ENCODE results near the gene DSE.

DSE gene

DNA sequence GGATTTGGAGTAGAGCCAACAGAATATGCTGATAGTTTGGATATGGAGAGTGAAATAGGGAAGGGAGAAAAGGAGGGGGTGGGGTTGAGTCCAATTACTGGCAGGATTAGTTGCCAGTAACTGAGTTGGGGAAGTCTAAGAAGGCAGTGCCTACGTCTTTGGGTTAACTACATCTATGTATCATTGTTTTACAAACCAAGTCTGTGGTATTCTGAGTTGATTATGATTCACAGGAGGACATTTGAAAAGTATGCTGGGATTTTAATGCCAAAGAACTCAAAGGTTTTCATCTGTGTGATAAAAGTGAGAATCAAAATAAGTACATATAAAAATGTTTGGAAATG, 14.7 kb downstream of the DSE start:
- ChIA-PET CTCF (no interaction called here), POLR2A (no interaction called here)
- no peaks in the 10 kb centered on the region for H3K9me3 ChIP-seq (ENCODE audit: control extremely low read depth in 1 of 5, control insufficient read depth in 4 of 5, insufficient read depth in 2 of 5, low read depth in 1 of 5, low read length in 4 of 5)
- H3K4me3 ChIP-seq (ENCODE audit: control insufficient read depth in 1 of 7, extremely low read depth in 1 of 7, insufficient read depth in 4 of 7, low read depth in 2 of 7, low read length in 6 of 7), result no peak overlapping the region
- H3K27ac ChIP-seq (ENCODE audit: insufficient read depth in 1 of 2, low read depth in 1 of 2, low read length in 2 of 2, poor library complexity in 1 of 2, severe bottlenecking in 2 of 2), result no peak overlapping the region
- no peaks in the 10 kb centered on the region for H3K27me3 ChIP-seq (replicated peaks in 2 of 5; ENCODE audit: control insufficient read depth in 4 of 5, insufficient read depth in 5 of 5, low read length in 4 of 5)
- no CpG with 5 or more reads among the region's 1 CpG for WGBS (ENCODE audit: insufficient coverage)
- peaks cover 0 to 2% (median 0%) of the 10 kb centered on the region in 4 experiments for H3K36me3 ChIP-seq (ENCODE audit: control insufficient read depth in 4 of 4, insufficient read depth in 4 of 4, low read length in 3 of 4)
- DNase-seq, result peak in 2 of 3 donors; percentile 53 to 60
- peaks cover 6 to 47% (median 22%) of the 10 kb centered on the region in 4 experiments for H3K4me1 ChIP-seq (ENCODE audit: control extremely low read depth in 1 of 4, control insufficient read depth in 4 of 4, insufficient read depth in 4 of 4, low read length in 3 of 4)

DNA sequence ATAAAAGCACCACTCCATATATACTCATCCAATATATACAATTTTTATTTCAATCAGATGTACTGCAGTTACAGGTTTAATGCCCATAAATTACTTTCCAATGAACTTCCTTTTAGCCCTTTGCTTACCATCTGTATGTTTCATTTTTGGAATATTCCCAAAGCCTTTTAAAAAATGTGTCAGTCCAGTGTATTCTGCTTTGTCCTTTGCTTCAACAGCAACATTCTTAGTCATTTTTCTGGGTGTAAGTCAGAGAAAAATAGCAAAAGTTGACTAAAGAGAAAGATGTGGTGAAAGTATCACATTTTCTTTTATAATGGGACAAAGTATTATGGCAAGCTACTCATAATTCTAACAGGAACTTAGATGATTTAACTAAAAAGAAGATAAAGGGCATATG, 15.2 kb downstream of the DSE start:
- Histone ChIP-seq H3K9me3 (ENCODE audit: control extremely low read depth in 1 of 5, control insufficient read depth in 4 of 5, insufficient read depth in 2 of 5, low read depth in 1 of 5, low read length in 4 of 5) (no peaks in the 10 kb centered on the region), H3K4me1 (ENCODE audit: control extremely low read depth in 1 of 4, control insufficient read depth in 4 of 4, insufficient read depth in 4 of 4, low read length in 3 of 4) (peaks cover 6 to 50% (median 26%) of the 10 kb centered on the region in 4 experiments), H3K36me3 (ENCODE audit: control insufficient read depth in 4 of 4, insufficient read depth in 4 of 4, low read length in 3 of 4) (no peaks in the 10 kb centered on the region), H3K27ac (ENCODE audit: insufficient read depth in 1 of 2, low read depth in 1 of 2, low read length in 2 of 2, poor library complexity in 1 of 2, severe bottlenecking in 2 of 2) (no peak overlapping the region), H3K27me3 (replicated peaks in 2 of 5; ENCODE audit: control insufficient read depth in 4 of 5, insufficient read depth in 5 of 5, low read length in 4 of 5) (no peaks in the 10 kb centered on the region), H3K4me3 (ENCODE audit: control insufficient read depth in 1 of 7, extremely low read depth in 1 of 7, insufficient read depth in 4 of 7, low read depth in 2 of 7, low read length in 6 of 7) (no peak overlapping the region)
- no peak for DNase-seq
- ChIA-PET POLR2A (interaction anchor here (1.4 kb wide), 1 partner anchor 15 kb away, joined by 3 read pairs; the partner anchor contains the start of gene DSE), CTCF (no interaction called here)

DNA sequence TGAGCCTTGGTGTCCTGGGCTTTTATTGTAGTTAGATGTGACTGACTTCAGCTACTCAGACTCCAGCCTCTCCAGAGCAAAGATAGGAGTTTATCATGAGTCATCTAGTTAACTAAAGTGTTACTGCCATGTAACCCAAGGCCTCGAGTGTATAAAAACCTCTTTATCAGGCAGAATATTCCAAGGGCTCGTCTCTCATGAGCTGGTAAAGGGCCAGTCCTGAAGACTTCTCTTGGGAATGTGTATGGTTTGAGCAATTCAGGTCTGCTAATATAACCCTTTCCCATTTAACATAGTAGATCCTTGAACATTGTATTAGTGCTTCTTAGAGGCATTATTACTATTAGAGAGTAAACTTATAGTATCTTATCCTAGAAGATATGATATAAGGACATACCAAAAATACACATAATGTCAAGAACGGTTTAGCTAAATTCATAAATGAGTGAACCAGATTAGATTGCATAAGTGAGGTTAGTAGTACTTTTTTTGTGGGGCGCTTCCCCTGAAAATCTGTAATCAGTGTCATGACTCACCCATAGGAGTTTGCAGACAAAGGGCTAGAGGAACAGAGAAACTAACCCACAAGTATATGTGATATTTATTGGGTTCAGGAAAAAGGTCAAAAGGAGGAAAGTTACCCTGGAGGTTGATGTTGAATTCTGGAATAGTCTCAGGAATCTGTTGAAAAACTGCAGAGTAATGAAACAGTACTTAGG, 16.0 kb downstream of the DSE start:
- H3K27ac ChIP-seq (ENCODE audit: insufficient read depth in 1 of 2, low read depth in 1 of 2, low read length in 2 of 2, poor library complexity in 1 of 2, severe bottlenecking in 2 of 2), result no peak overlapping the region
- ChIA-PET POLR2A (interaction anchor here (0.7 to 1.4 kb wide), 2 partner anchors 14 to 16 kb away, joined by 3 read pairs; partner anchors contain the start of gene DSE), CTCF (interaction anchor here (1.1 kb wide), 1 partner anchor 15 kb away, joined by 3 read pairs; no protein-coding TSS in a partner anchor)
- peak in 2 of 3 donors; percentile 33 to 46 for DNase-seq
- H3K27me3 ChIP-seq (replicated peaks in 2 of 5; ENCODE audit: control insufficient read depth in 4 of 5, insufficient read depth in 5 of 5, low read length in 4 of 5), result no peaks in the 10 kb centered on the region
- peaks cover 6 to 57% (median 30%) of the 10 kb centered on the region in 4 experiments for H3K4me1 ChIP-seq (ENCODE audit: control extremely low read depth in 1 of 4, control insufficient read depth in 4 of 4, insufficient read depth in 4 of 4, low read length in 3 of 4)
- no peaks in the 10 kb centered on the region for H3K36me3 ChIP-seq (ENCODE audit: control insufficient read depth in 4 of 4, insufficient read depth in 4 of 4, low read length in 3 of 4)
- H3K4me3 ChIP-seq (ENCODE audit: control insufficient read depth in 1 of 7, extremely low read depth in 1 of 7, insufficient read depth in 4 of 7, low read depth in 2 of 7, low read length in 6 of 7), result no peak overlapping the region
- no CpG with 5 or more reads among the region's 4 CpGs for WGBS (ENCODE audit: insufficient coverage)
- H3K9me3 ChIP-seq (ENCODE audit: control extremely low read depth in 1 of 5, control insufficient read depth in 4 of 5, insufficient read depth in 2 of 5, low read depth in 1 of 5, low read length in 4 of 5), result no peaks in the 10 kb centered on the region

DNA sequence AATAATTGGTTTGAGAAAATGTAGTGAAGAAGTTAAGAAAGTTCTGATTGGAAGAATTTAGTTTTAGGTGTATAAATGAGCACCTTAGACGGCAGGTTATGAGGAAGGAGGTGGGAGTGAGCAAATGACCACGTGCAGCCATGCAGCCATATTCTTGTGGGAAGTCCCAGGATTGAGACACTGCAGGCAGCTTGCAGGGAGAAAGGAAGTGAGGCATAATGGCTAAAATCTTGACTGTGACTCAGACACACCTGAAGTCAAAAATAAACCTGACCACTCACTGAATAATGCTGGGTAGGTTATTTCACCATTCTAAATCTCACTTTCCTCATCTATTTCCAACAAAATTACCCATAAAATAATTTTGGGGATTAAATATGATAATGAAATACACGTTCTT, 16.6 kb downstream of the DSE start:
- H3K27ac ChIP-seq (ENCODE audit: insufficient read depth in 1 of 2, low read depth in 1 of 2, low read length in 2 of 2, poor library complexity in 1 of 2, severe bottlenecking in 2 of 2), result no peak overlapping the region
- no peaks in the 10 kb centered on the region for H3K9me3 ChIP-seq (ENCODE audit: control extremely low read depth in 1 of 5, control insufficient read depth in 4 of 5, insufficient read depth in 2 of 5, low read depth in 1 of 5, low read length in 4 of 5)
- H3K36me3 ChIP-seq (ENCODE audit: control insufficient read depth in 4 of 4, insufficient read depth in 4 of 4, low read length in 3 of 4), result no peaks in the 10 kb centered on the region
- WGBS (ENCODE audit: insufficient coverage), result 91% methylated on average over 3 of the region's 3 CpGs
- H3K4me1 ChIP-seq (ENCODE audit: control extremely low read depth in 1 of 4, control insufficient read depth in 4 of 4, insufficient read depth in 4 of 4, low read length in 3 of 4), result peaks cover 10 to 64% (median 36%) of the 10 kb centered on the region in 4 experiments
- no peaks in the 10 kb centered on the region for H3K27me3 ChIP-seq (replicated peaks in 2 of 5; ENCODE audit: control insufficient read depth in 4 of 5, insufficient read depth in 5 of 5, low read length in 4 of 5)
- CTCF ChIA-PET, result interaction anchor here (1.1 kb wide), 1 partner anchor 16 kb away, joined by 3 read pairs; no protein-coding TSS in a partner anchor
- no peak overlapping the region for H3K4me3 ChIP-seq (ENCODE audit: control insufficient read depth in 1 of 7, extremely low read depth in 1 of 7, insufficient read depth in 4 of 7, low read depth in 2 of 7, low read length in 6 of 7)
- peak in 2 of 3 donors; percentile 28 to 33 for DNase-seq
- POLR2A ChIA-PET, result interaction anchor here (1.4 kb wide), 1 partner anchor 17 kb away, joined by 3 read pairs; the partner anchor contains the start of gene DSE

DNA sequence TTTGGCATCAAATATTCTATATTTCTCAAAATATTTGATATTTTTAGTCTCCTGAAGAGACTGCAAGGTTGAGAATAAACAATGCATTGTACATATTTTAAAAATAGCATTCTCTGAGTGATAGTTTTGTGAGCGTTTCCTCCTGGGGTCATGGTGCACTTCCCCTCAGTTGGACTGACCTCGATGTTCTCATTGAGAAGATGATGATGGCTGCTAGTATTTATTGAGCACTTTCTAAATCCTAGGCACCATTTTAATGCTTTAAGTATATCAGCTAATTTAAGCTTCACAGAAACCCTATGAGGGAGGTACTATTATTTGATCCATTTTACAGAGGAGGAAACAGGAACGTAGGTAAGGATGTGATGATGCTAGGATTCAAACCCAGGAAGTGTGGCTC, 18.2 kb downstream of the DSE start:
- WGBS (ENCODE audit: insufficient coverage), result 33% methylated on average over 1 of the region's 3 CpGs
- Histone ChIP-seq H3K27ac (ENCODE audit: insufficient read depth in 1 of 2, low read depth in 1 of 2, low read length in 2 of 2, poor library complexity in 1 of 2, severe bottlenecking in 2 of 2) (no peak overlapping the region), H3K27me3 (replicated peaks in 2 of 5; ENCODE audit: control insufficient read depth in 4 of 5, insufficient read depth in 5 of 5, low read length in 4 of 5) (no peaks in the 10 kb centered on the region), H3K4me3 (ENCODE audit: control insufficient read depth in 1 of 7, extremely low read depth in 1 of 7, insufficient read depth in 4 of 7, low read depth in 2 of 7, low read length in 6 of 7) (no peak overlapping the region), H3K4me1 (ENCODE audit: control extremely low read depth in 1 of 4, control insufficient read depth in 4 of 4, insufficient read depth in 4 of 4, low read length in 3 of 4) (peaks cover 17 to 79% (median 40%) of the 10 kb centered on the region in 4 experiments), H3K9me3 (ENCODE audit: control extremely low read depth in 1 of 5, control insufficient read depth in 4 of 5, insufficient read depth in 2 of 5, low read depth in 1 of 5, low read length in 4 of 5) (no peaks in the 10 kb centered on the region), H3K36me3 (ENCODE audit: control insufficient read depth in 4 of 4, insufficient read depth in 4 of 4, low read length in 3 of 4) (no peaks in the 10 kb centered on the region)
- ChIA-PET CTCF (interaction anchor here (0.6 to 2.2 kb wide), 5 partner anchors 10 to 134 kb away, joined by 3 to 8 read pairs (median 3); partner anchors contain the start of gene DSE), POLR2A (interaction anchor here (0.6 to 1.5 kb wide), 2 partner anchors 18 to 107 kb away, joined by 4 to 7 read pairs; partner anchors contain the start of gene DSE)
- DNase-seq, result no peak

DNA sequence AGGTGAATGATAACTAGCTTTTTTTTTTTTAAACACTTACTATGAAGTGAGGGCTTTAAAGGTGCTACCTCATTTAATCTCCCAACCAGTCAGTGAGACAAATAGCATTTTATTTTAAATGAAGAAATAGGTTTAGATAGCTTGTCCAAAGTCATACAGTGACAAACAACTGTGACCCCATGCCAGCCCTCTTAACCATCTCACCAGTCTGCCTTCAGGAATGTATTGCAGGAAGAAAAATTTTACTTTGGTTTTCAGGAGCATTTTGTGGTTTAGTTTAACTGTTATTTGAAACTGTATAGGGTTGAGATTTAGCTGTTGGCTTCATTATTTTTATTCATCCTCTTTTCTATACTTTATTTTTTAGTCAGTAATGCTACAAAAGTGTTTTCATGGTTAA, 18.6 kb downstream of the DSE start:
- ChIA-PET POLR2A (interaction anchor here (0.6 to 1.5 kb wide), 2 partner anchors 18 to 107 kb away, joined by 4 to 7 read pairs; partner anchors contain the start of gene DSE), CTCF (interaction anchor here (0.6 to 2.2 kb wide), 5 partner anchors 9 to 133 kb away, joined by 3 to 8 read pairs (median 3); partner anchors contain the start of gene DSE)
- peaks cover 17 to 80% (median 40%) of the 10 kb centered on the region in 4 experiments for H3K4me1 ChIP-seq (ENCODE audit: control extremely low read depth in 1 of 4, control insufficient read depth in 4 of 4, insufficient read depth in 4 of 4, low read length in 3 of 4)
- H3K4me3 ChIP-seq (ENCODE audit: control insufficient read depth in 1 of 7, extremely low read depth in 1 of 7, insufficient read depth in 4 of 7, low read depth in 2 of 7, low read length in 6 of 7), result no peak overlapping the region
- no peaks in the 10 kb centered on the region for H3K27me3 ChIP-seq (replicated peaks in 2 of 5; ENCODE audit: control insufficient read depth in 4 of 5, insufficient read depth in 5 of 5, low read length in 4 of 5)
- H3K27ac ChIP-seq (ENCODE audit: insufficient read depth in 1 of 2, low read depth in 1 of 2, low read length in 2 of 2, poor library complexity in 1 of 2, severe bottlenecking in 2 of 2), result no peak overlapping the region
- no peak for DNase-seq
- H3K36me3 ChIP-seq (ENCODE audit: control insufficient read depth in 4 of 4, insufficient read depth in 4 of 4, low read length in 3 of 4), result no peaks in the 10 kb centered on the region
- no peaks in the 10 kb centered on the region for H3K9me3 ChIP-seq (ENCODE audit: control extremely low read depth in 1 of 5, control insufficient read depth in 4 of 5, insufficient read depth in 2 of 5, low read depth in 1 of 5, low read length in 4 of 5)

DNA sequence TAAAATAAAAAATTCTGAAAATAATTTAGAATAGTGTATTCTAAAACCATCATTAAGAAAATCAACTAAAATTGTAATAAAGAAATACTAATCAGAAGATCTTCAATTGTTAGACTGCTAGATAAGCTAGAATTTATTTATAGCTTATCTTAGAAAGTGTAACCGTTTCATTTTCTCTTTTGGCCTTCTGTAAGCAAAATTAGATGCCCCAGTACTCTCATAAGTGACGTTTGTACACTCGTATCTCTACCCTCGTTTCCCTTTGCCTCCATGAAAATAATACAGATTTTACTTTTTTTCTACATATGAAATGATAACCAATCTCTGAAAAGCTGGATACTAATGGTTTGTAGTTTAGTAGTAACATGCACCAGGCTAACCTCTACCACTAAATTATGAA, 19.8 kb downstream of the DSE start:
- H3K27ac ChIP-seq (ENCODE audit: insufficient read depth in 1 of 2, low read depth in 1 of 2, low read length in 2 of 2, poor library complexity in 1 of 2, severe bottlenecking in 2 of 2), result no peak overlapping the region
- CTCF ChIA-PET, result interaction anchor here (0.7 to 2.8 kb wide), 3 partner anchors 8 to 103 kb away, joined by 3 to 9 read pairs (median 5); partner anchors contain the start of gene DSE

More for the DNA sequence above, 19.8 kb downstream of the DSE start:
- Histone ChIP-seq H3K4me1 (ENCODE audit: control extremely low read depth in 1 of 4, control insufficient read depth in 4 of 4, insufficient read depth in 4 of 4, low read length in 3 of 4) (peaks cover 14 to 73% (median 37%) of the 10 kb centered on the region in 4 experiments), H3K36me3 (ENCODE audit: control insufficient read depth in 4 of 4, insufficient read depth in 4 of 4, low read length in 3 of 4) (no peaks in the 10 kb centered on the region), H3K4me3 (ENCODE audit: control insufficient read depth in 1 of 7, extremely low read depth in 1 of 7, insufficient read depth in 4 of 7, low read depth in 2 of 7, low read length in 6 of 7) (peak overlapping the region in 2 of 7 experiments; percentile 11 to 63), H3K27me3 (replicated peaks in 2 of 5; ENCODE audit: control insufficient read depth in 4 of 5, insufficient read depth in 5 of 5, low read length in 4 of 5) (no peaks in the 10 kb centered on the region), H3K9me3 (ENCODE audit: control extremely low read depth in 1 of 5, control insufficient read depth in 4 of 5, insufficient read depth in 2 of 5, low read depth in 1 of 5, low read length in 4 of 5) (no peaks in the 10 kb centered on the region)
- WGBS (ENCODE audit: insufficient coverage), result 50% methylated on average over 1 of the region's 4 CpGs
- peak in 2 of 3 donors; percentile 53 to 57 for DNase-seq
- POLR2A ChIA-PET, result no interaction called here

All from common myeloid progenitor, CD34-positive (primary cell).